CD4-positive, alpha-beta memory T cell (primary cell): ENCODE results near the gene ERBB4. TPM values are rescaled to one million over a fixed set of nuclear protein-coding genes. Genes with fewer than 3 reads are reported as not detected.
"Not testable (repeated sequence)": the region's sequence is repeated elsewhere in the genome, so short reads cannot be mapped to it uniquely, and the experiment has no call there.

Experiments
- CTCF ChIA-PET: fragments of 350-600 bp; sonication (Branson Sonifier 250); formaldehyde crosslinking; loops from one replicate; lab custom pipeline; 2021; ENCODE audit warnings: inconsistent platforms; ENCODE audit not compliant: partially characterized antibody; lab: Charles Lee
- POLR2A ChIA-PET: fragments of 350-600 bp; sonication (Branson Sonifier 250); formaldehyde crosslinking; loops from one replicate; lab custom pipeline; 2021; ENCODE audit not compliant: partially characterized antibody; lab: Charles Lee
- DNase-seq, 5 donors: peaks; one replicate each; pipeline versions ENCODE4 v3.0.0 to v3.0.0-alpha.2; 2020 to 2022; ENCODE audit warnings: mixed read lengths in 1 of 5
- H3K27ac ChIP-seq: one replicate; pipeline ENCODE4 v1.7.0; 2013; ENCODE audit warnings: low read depth, low read length
- H3K27me3 ChIP-seq: 2 replicates; pipeline ENCODE4 v1.7.0; 2013; ENCODE audit warnings: mild to moderate bottlenecking, low read length, moderate library complexity; ENCODE audit not compliant: insufficient read depth
- H3K36me3 ChIP-seq: 2 replicates; pipeline ENCODE4 v1.7.0; 2013; ENCODE audit warnings: mild to moderate bottlenecking, low read length, moderate library complexity; ENCODE audit not compliant: insufficient read depth
- H3K4me1 ChIP-seq: 2 replicates; pipeline ENCODE4 v1.7.0; 2013; ENCODE audit warnings: mild to moderate bottlenecking, low read length, moderate library complexity; ENCODE audit not compliant: insufficient read depth
- H3K4me3 ChIP-seq, 2 donors: one replicate each; pipeline ENCODE4 v1.7.0; 2013; ENCODE audit warnings: low read length in 2 of 2, mild to moderate bottlenecking in 1 of 2
- H3K9me3 ChIP-seq, 2 donors: one replicate each; pipeline ENCODE4 v1.7.0; 2013; ENCODE audit warnings: low read length in 2 of 2, control low read depth in 1 of 2; ENCODE audit not compliant: control insufficient read depth in 1 of 2
- H3K27ac Mint-ChIP-seq, 7 donors: one replicate each; pipeline ENCODE4 v1.8.0; 2020 to 2021; ENCODE audit warnings: mixed read lengths in 7 of 7, mild to moderate bottlenecking in 6 of 7, inconsistent platforms in 3 of 7, moderate library complexity in 3 of 7
- H3K27me3 Mint-ChIP-seq, 2 donors: one replicate each; pipeline ENCODE4 v1.8.0; 2020 to 2021; ENCODE audit warnings: mixed read lengths in 2 of 2
- H3K36me3 Mint-ChIP-seq, 2 donors: one replicate each; pipeline ENCODE4 v1.8.0; 2020 to 2021; ENCODE audit warnings: mixed read lengths in 2 of 2, inconsistent platforms in 1 of 2, mild to moderate bottlenecking in 1 of 2
- H3K4me1 Mint-ChIP-seq, 4 donors: one replicate each; pipeline ENCODE4 v1.8.0; 2020 to 2021; ENCODE audit warnings: mixed read lengths in 4 of 4, mild to moderate bottlenecking in 1 of 4
- H3K4me3 Mint-ChIP-seq, 8 donors: one replicate each; pipeline ENCODE4 v1.8.0; 2020 to 2021; ENCODE audit warnings: mixed read lengths in 8 of 8, mild to moderate bottlenecking in 7 of 8, moderate library complexity in 6 of 8, inconsistent platforms in 3 of 8
- H3K9me3 Mint-ChIP-seq, 8 donors: one replicate each; pipeline ENCODE4 v1.8.0; 2020 to 2021; ENCODE audit warnings: mixed read lengths in 8 of 8, mild to moderate bottlenecking in 5 of 8, inconsistent platforms in 3 of 8, moderate library complexity in 1 of 8
- intact Hi-C: fragments of 100-400 bp; cut with micrococcal nuclease; formaldehyde crosslinking; loops from one replicate; pipeline ENCODE4 v1.15.1; 2023
- polyA plus RNA-seq, 2 donors: library from polyadenylated mRNA; unstranded; fragments of 300-500 nt; fragmentation: Illumina TruSeq; gene quantifications; one replicate each; pipeline ENCODE4 v1.2.3, GENCODE V29; 2021
- total RNA-seq, 2 experiments: library from RNA; stranded (reverse); gene quantifications; one replicate each; pipeline ENCODE4 v1.2.3, GENCODE V29; 2021

Gene ERBB4
- total and polyA plus RNA-seq, 4 experiments from 2014 or later: not detected

DNA sequence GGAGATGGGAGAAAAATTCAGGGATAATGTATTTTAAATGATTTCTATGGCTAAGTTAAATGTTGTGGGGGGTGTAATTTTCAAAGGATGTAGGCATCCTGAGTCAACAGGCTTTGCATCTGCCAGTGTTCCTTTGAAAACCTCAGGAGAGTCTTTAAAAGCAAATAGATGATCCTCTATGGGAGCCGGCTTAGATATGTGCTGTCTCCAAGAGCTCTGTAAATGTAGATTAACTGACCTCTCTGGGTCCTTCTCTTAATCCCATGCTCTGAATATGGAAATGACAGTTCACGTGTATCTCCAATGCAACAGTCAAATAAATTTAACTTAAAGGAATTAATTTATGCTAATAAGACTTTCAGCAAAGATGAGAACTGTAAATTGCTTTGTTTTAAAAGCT, 292.7 kb downstream of the ERBB4 start:
- Histone ChIP-seq H3K4me3 (no peak overlapping the region), H3K27ac (no peak overlapping the region), H3K36me3 (no peaks in the 10 kb centered on the region), H3K4me1 (no peaks in the 10 kb centered on the region), H3K9me3 (no peaks in the 10 kb centered on the region), H3K27me3 (no peaks in the 10 kb centered on the region)
- Mint-ChIP-seq H3K4me3 (no peak overlapping the region), H3K27me3 (no peaks in the 10 kb centered on the region), H3K36me3 (no peaks in the 10 kb centered on the region), H3K27ac (no peak overlapping the region), H3K4me1 (no peaks in the 10 kb centered on the region), H3K9me3 (no peaks in the 10 kb centered on the region)
- intact Hi-C loops: no loop called here
- CTCF ChIA-PET: no interaction called here
- DNase-seq: no peak
- POLR2A ChIA-PET: no interaction called here

DNA sequence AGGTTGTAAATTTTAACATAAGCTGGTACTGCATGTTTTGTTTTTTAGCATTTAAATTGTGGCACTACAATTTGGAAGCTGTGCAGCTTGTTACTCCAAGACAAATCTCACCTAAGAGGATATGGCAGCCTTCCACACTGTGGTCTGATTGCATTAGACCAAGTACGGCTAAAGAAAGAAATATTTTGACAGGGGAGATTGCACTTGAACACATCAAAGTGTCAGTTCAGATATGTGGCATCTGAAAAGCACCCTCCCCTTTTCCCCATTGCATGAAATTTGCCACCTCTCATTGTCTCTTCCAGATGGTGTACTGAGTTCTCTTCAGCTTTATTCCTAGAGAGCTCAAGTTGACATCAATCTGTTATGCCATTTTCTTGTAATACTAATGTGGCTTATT, 295.9 kb downstream of the ERBB4 start:
- no peak overlapping the region for H3K4me3 ChIP-seq
- no peaks in the 10 kb centered on the region for H3K4me1 ChIP-seq
- no peaks in the 10 kb centered on the region for H3K4me1 Mint-ChIP-seq
- intact Hi-C loops: no loop called here
- H3K27me3 Mint-ChIP-seq: no peaks in the 10 kb centered on the region
- no peak overlapping the region for H3K27ac Mint-ChIP-seq
- no peak overlapping the region for H3K4me3 Mint-ChIP-seq
- no peak overlapping the region for H3K27ac ChIP-seq
- no peaks in the 10 kb centered on the region for H3K27me3 ChIP-seq
- ChIA-PET CTCF (no interaction called here), POLR2A (no interaction called here)
- H3K36me3 Mint-ChIP-seq: no peaks in the 10 kb centered on the region
- H3K36me3 ChIP-seq: no peaks in the 10 kb centered on the region
- DNase-seq: no peak
- no peaks in the 10 kb centered on the region for H3K9me3 ChIP-seq
- peaks cover 0 to 5% (median 0%) of the 10 kb centered on the region in 8 donors for H3K9me3 Mint-ChIP-seq

DNA sequence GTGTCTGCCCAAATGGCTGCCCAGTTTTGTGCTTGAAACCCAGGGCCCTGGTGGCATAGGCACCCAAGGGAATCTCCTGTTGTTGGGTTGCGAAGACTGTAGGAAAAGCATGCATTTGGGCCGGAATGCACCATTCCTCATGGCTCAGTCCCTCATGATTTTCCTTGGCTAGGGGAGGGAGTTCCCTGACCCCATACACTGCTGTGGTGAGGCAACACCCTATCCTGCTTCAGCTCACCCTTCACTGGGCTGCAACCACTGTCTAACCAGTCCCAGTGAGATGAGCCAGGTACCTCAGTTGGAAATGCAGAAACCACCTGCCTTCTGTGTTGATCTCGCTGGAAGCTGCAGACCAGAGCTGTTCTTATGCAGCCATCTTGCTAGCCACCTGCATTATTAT, 300.4 kb downstream of the ERBB4 start:
- H3K27me3 Mint-ChIP-seq, H3K27me3 ChIP-seq, H3K4me1 ChIP-seq, H3K27ac Mint-ChIP-seq, H3K9me3 Mint-ChIP-seq, H3K4me3 ChIP-seq, H3K36me3 Mint-ChIP-seq, H3K4me1 Mint-ChIP-seq, H3K27ac ChIP-seq, H3K36me3 ChIP-seq, H3K4me3 Mint-ChIP-seq, CTCF ChIA-PET, H3K9me3 ChIP-seq, POLR2A ChIA-PET, DNase-seq, intact Hi-C loops: not testable (repeated sequence)

DNA sequence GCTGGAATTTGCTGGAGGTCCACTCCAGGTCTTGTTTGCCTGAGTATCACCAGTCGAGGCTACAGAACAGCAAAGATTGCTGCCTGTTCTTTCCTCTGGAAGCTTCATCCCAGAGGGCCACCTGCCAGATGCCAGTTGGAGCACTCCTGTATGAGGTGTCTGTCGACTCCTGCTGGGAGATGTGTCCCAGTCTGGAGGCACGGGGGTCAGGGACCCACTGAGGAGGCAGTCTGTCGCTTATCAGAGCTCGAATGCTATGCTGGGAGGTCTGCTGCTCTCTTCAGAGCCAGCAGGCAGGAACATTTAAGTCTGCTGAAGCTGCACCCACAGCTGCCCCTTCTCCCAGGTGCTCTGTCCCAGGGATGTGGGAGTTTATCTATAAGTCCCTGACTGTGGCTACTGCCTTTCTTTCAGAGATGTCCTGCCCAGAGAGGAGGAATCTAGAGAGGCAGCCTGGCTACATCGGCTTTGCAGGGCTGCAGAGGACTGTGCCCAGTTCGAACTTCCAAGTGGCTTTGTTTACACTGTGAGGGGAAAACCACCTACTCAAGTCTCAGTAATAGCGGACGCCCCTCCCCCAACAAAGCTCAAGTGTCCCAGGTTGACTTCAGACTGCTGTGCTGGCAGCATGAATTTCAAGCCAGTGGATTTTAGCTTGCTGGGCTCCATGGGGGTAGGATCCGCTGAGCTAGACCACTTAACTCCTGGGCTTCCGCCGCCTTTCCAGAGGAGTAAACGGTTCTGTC, 301.1 kb downstream of the ERBB4 start:
- POLR2A ChIA-PET: no interaction called here
- Mint-ChIP-seq H3K9me3 (peaks cover 0 to 6% (median 4%) of the 10 kb centered on the region in 8 donors), H3K36me3 (no peaks in the 10 kb centered on the region), H3K4me3 (no peak overlapping the region), H3K27me3 (no peaks in the 10 kb centered on the region), H3K4me1 (no peaks in the 10 kb centered on the region), H3K27ac (no peak overlapping the region)
- no peak overlapping the region for H3K4me3 ChIP-seq
- no peak overlapping the region for H3K27ac ChIP-seq
- no peaks in the 10 kb centered on the region for H3K36me3 ChIP-seq
- intact Hi-C loops: no loop called here
- no peak for DNase-seq
- H3K27me3 ChIP-seq: no peaks in the 10 kb centered on the region
- no peaks in the 10 kb centered on the region for H3K9me3 ChIP-seq
- H3K4me1 ChIP-seq: no peaks in the 10 kb centered on the region
- CTCF ChIA-PET: no interaction called here

DNA sequence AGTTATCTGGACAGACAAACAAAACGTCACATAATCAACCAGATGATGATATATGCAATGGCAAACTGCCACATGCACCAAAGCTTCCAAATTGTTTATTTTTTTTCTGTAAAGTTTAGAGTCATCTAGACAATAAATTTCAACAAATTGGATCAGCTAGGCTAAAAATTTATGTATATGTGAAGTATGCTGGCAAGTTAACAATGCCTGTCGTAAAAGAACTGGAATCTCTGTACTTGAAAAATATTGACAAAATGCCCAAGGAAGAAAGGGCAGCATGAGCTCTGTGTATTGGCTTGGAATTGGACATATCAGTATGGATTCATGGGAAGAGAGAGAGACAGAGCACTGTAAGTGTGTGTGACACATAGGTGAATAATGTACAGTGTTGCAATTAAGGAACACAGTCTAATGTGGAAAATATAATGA, 309.8 kb downstream of the ERBB4 start:
- no peaks in the 10 kb centered on the region for H3K27me3 ChIP-seq
- H3K4me3 ChIP-seq: no peak overlapping the region
- H3K4me1 ChIP-seq: no peaks in the 10 kb centered on the region
- Mint-ChIP-seq H3K27me3 (no peaks in the 10 kb centered on the region), H3K27ac (no peak overlapping the region), H3K4me1 (no peaks in the 10 kb centered on the region), H3K9me3 (peaks cover 0 to 6% (median 0%) of the 10 kb centered on the region in 8 donors), H3K4me3 (no peak overlapping the region), H3K36me3 (no peaks in the 10 kb centered on the region)
- no peak for DNase-seq
- no peaks in the 10 kb centered on the region for H3K36me3 ChIP-seq
- CTCF ChIA-PET: no interaction called here
- intact Hi-C loops: no loop called here
- POLR2A ChIA-PET: no interaction called here
- H3K27ac ChIP-seq: no peak overlapping the region
- no peaks in the 10 kb centered on the region for H3K9me3 ChIP-seq

DNA sequence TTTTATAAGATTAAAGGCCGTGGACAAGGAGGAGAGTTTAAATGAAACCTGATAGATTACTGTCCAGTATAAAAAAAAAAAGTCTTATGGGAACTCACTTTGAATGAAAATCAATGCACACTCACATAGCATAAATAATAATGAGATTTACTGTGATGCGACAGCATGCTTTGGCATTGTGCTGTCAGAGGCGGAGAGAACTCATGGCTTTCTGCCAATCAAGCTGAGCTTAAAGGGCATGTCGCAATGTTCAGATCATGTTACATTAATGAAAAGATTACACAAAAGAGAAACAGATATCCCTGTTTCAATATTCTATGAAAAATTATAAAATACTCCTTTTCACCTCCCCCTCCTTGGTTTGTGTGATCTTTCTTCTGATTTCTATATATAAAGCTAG, 310.8 kb downstream of the ERBB4 start:
- CTCF ChIA-PET: no interaction called here

DNA sequence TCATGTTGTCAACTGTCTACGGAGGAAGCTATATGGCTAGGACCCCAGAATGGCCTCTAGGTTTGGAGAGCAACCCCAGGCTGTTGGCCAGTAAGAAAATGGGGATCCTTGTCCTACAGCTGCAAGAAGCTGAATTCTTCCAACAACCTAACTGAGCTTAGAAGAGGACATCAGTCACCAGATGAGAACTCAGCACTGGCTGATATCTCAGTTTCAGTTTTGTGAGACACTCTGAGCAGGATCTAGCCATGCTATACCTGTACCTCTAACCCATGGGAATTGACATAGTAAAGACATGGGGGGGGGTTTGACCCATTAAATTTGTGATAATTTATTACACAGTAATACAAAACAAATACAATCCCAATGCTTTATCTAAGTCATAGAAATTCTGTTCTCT, 312.5 kb downstream of the ERBB4 start:
- no peaks in the 10 kb centered on the region for H3K27me3 Mint-ChIP-seq
- H3K9me3 Mint-ChIP-seq: peaks cover 0 to 6% (median 2%) of the 10 kb centered on the region in 8 donors
- H3K4me3 Mint-ChIP-seq: no peak overlapping the region
- no peak overlapping the region for H3K27ac ChIP-seq
- H3K4me1 ChIP-seq: no peaks in the 10 kb centered on the region
- POLR2A ChIA-PET: no interaction called here
- no peak overlapping the region for H3K4me3 ChIP-seq
- intact Hi-C loops: no loop called here
- H3K4me1 Mint-ChIP-seq: no peaks in the 10 kb centered on the region
- no peak for DNase-seq
- CTCF ChIA-PET: no interaction called here
- no peaks in the 10 kb centered on the region for H3K9me3 ChIP-seq
- no peaks in the 10 kb centered on the region for H3K36me3 ChIP-seq
- H3K27me3 ChIP-seq: no peaks in the 10 kb centered on the region
- H3K36me3 Mint-ChIP-seq: no peaks in the 10 kb centered on the region
- no peak overlapping the region for H3K27ac Mint-ChIP-seq

More for the DNA sequence above, 310.8 kb downstream of the ERBB4 start:
- Histone ChIP-seq H3K27me3 (no peaks in the 10 kb centered on the region), H3K4me3 (no peak overlapping the region), H3K27ac (no peak overlapping the region), H3K36me3 (no peaks in the 10 kb centered on the region), H3K9me3 (no peaks in the 10 kb centered on the region), H3K4me1 (no peaks in the 10 kb centered on the region)
- Mint-ChIP-seq H3K4me1 (no peaks in the 10 kb centered on the region), H3K27ac (no peak overlapping the region), H3K36me3 (no peaks in the 10 kb centered on the region), H3K9me3 (peaks cover 0 to 6% (median 0%) of the 10 kb centered on the region in 8 donors), H3K4me3 (no peak overlapping the region), H3K27me3 (no peaks in the 10 kb centered on the region)
- no peak for DNase-seq
- POLR2A ChIA-PET: no interaction called here
- intact Hi-C loops: no loop called here
